Measurements from ENCODE around the gene RARB.

Gene RARB

GRCh38 chr3:25567806-25568524 is 139.9 kb downstream of the RARB start:
- TF ChIP-seq, protein P1, sequence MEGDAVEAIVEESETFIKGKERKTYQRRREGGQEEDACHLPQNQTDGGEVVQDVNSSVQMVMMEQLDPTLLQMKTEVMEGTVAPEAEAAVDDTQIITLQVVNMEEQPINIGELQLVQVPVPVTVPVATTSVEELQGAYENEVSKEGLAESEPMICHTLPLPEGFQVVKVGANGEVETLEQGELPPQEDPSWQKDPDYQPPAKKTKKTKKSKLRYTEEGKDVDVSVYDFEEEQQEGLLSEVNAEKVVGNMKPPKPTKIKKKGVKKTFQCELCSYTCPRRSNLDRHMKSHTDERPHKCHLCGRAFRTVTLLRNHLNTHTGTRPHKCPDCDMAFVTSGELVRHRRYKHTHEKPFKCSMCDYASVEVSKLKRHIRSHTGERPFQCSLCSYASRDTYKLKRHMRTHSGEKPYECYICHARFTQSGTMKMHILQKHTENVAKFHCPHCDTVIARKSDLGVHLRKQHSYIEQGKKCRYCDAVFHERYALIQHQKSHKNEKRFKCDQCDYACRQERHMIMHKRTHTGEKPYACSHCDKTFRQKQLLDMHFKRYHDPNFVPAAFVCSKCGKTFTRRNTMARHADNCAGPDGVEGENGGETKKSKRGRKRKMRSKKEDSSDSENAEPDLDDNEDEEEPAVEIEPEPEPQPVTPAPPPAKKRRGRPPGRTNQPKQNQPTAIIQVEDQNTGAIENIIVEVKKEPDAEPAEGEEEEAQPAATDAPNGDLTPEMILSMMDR (IDR thresholded peaks at IDR 0.05) = no peak
- H3K36me3 ChIP-seq (ENCODE audit: control insufficient read depth, insufficient read depth, low read length) = no peaks in the 10 kb centered on the region
- no peaks in the 10 kb centered on the region for H3K9me3 ChIP-seq (ENCODE audit: control insufficient read depth, low read length)
- no peaks in the 10 kb centered on the region for H3K4me1 ChIP-seq
- no peak overlapping the region for H3K4me3 ChIP-seq (ENCODE audit: low read depth, low read length)
- H3K9ac ChIP-seq = no peak overlapping the region
- no peaks in the 10 kb centered on the region for H3K27me3 ChIP-seq (ENCODE audit: control insufficient read depth, insufficient read depth, low read length)
- no peak overlapping the region for H3K27ac ChIP-seq
- H3K79me2 ChIP-seq = no peaks in the 10 kb centered on the region
- no peak overlapping the region for H2AFZ ChIP-seq
- no peak overlapping the region for H3K4me2 ChIP-seq (ENCODE audit: low read length)

- Histone ChIP-seq H3K4me3 (ENCODE audit: low read depth, low read length) (no peak overlapping the region), H3K27me3 (ENCODE audit: control insufficient read depth, insufficient read depth, low read length) (no peaks in the 10 kb centered on the region), H3K9ac (no peak overlapping the region), H3K36me3 (ENCODE audit: control insufficient read depth, insufficient read depth, low read length) (no peaks in the 10 kb centered on the region), H3K4me1 (no peaks in the 10 kb centered on the region), H3K27ac (no peak overlapping the region), H3K79me2 (no peaks in the 10 kb centered on the region), H3K9me3 (ENCODE audit: control insufficient read depth, low read length) (no peaks in the 10 kb centered on the region), H3K4me2 (ENCODE audit: low read length) (no peak overlapping the region), H2AFZ (no peak overlapping the region)
- TF ChIP-seq, protein P1 (IDR thresholded peaks at IDR 0.05) = no peak
These were observed 140.5 kb downstream of the RARB start for GRCh38 chr3:25568525-25569078.

DNA sequence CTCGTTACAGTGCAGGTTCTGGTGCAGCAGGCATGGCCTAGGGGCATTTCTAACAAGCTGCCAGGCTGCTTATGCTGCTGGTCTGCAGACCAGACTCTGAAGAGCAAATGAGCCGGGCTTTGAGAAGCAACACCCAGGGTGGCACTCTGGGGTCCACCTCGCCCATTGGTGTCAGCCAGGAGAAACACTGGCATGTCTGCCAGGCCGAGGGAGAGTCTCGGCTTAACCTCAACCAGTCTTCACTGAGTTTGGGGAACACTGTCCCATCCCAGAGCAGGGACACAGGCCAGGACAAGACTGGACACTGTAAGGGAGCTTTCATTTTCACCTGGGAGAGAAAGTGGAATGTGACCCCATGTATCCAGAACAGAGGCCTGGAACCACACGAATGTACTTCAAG is 143.2 kb downstream of the RARB start:
- Histone ChIP-seq H3K9ac (no peak overlapping the region), H3K27me3 (ENCODE audit: control insufficient read depth, insufficient read depth, low read length) (no peaks in the 10 kb centered on the region), H3K4me2 (ENCODE audit: low read length) (no peak overlapping the region), H2AFZ (no peak overlapping the region), H3K4me1 (no peaks in the 10 kb centered on the region), H3K4me3 (ENCODE audit: low read depth, low read length) (no peak overlapping the region), H3K79me2 (no peaks in the 10 kb centered on the region), H3K9me3 (ENCODE audit: control insufficient read depth, low read length) (no peaks in the 10 kb centered on the region), H3K36me3 (ENCODE audit: control insufficient read depth, insufficient read depth, low read length) (no peaks in the 10 kb centered on the region), H3K27ac (no peak overlapping the region)
- TF ChIP-seq, protein P1 (IDR thresholded peaks at IDR 0.05) = no peak

GRCh38 chr3:25572336-25572735 is 144.3 kb downstream of the RARB start:
- H3K9me3 ChIP-seq (ENCODE audit: control insufficient read depth, low read length) = no peaks in the 10 kb centered on the region
- H3K27ac ChIP-seq = no peak overlapping the region
- TF ChIP-seq, protein P1 (IDR thresholded peaks at IDR 0.05) = no peak
- no peaks in the 10 kb centered on the region for H3K79me2 ChIP-seq
- no peak overlapping the region for H3K4me2 ChIP-seq (ENCODE audit: low read length)
- no peak overlapping the region for H2AFZ ChIP-seq
- no peak overlapping the region for H3K9ac ChIP-seq
- H3K36me3 ChIP-seq (ENCODE audit: control insufficient read depth, insufficient read depth, low read length) = no peaks in the 10 kb centered on the region
- no peaks in the 10 kb centered on the region for H3K4me1 ChIP-seq
- no peak overlapping the region for H3K4me3 ChIP-seq (ENCODE audit: low read depth, low read length)
- no peaks in the 10 kb centered on the region for H3K27me3 ChIP-seq (ENCODE audit: control insufficient read depth, insufficient read depth, low read length)

- no peak overlapping the region for H2AFZ ChIP-seq
- no peaks in the 10 kb centered on the region for H3K9me3 ChIP-seq (ENCODE audit: control insufficient read depth, low read length)
- H3K9ac ChIP-seq = no peak overlapping the region
- no peaks in the 10 kb centered on the region for H3K79me2 ChIP-seq
- H3K27me3 ChIP-seq (ENCODE audit: control insufficient read depth, insufficient read depth, low read length) = no peaks in the 10 kb centered on the region
- no peaks in the 10 kb centered on the region for H3K36me3 ChIP-seq (ENCODE audit: control insufficient read depth, insufficient read depth, low read length)
- no peak overlapping the region for H3K4me2 ChIP-seq (ENCODE audit: low read length)
- no peak overlapping the region for H3K4me3 ChIP-seq (ENCODE audit: low read depth, low read length)
- H3K27ac ChIP-seq = no peak overlapping the region
- no peaks in the 10 kb centered on the region for H3K4me1 ChIP-seq
- TF ChIP-seq, protein P1 (IDR thresholded peaks at IDR 0.05) = no peak
These were observed 144.9 kb downstream of the RARB start for GRCh38 chr3:25572919-25573385.
